Hepatocyte (in vitro differentiated cells): ENCODE measurements around the gene ANKRD55.

Experiments
- EZH2 ChIP-seq: fragments of 200-600 bp; sonication (generic); IDR thresholded peaks from 2 replicates; pipeline ENCODE4 v1.6.1; 2016; ENCODE audit warnings: antibody characterized with exemption, mild to moderate bottlenecking, borderline replicate concordance
- EZH2phosphoT487 ChIP-seq: fragments of 200-600 bp; sonication (generic); IDR thresholded peaks from one replicate; pipeline ENCODE4 v1.6.1; 2018; ENCODE audit warnings: antibody characterized with exemption, mild to moderate bottlenecking, low read depth, moderate library complexity; ENCODE audit not compliant: unreplicated experiment, severe bottlenecking
- TF ChIP-seq, protein P1 (sequence below): fragments of 200-600 bp; sonication (generic); IDR thresholded peaks from 2 replicates; pipeline ENCODE4 v1.5.1; 2016; ENCODE audit warnings: antibody characterized with exemption, mild to moderate bottlenecking; ENCODE audit not compliant: poor library complexity

DNA sequence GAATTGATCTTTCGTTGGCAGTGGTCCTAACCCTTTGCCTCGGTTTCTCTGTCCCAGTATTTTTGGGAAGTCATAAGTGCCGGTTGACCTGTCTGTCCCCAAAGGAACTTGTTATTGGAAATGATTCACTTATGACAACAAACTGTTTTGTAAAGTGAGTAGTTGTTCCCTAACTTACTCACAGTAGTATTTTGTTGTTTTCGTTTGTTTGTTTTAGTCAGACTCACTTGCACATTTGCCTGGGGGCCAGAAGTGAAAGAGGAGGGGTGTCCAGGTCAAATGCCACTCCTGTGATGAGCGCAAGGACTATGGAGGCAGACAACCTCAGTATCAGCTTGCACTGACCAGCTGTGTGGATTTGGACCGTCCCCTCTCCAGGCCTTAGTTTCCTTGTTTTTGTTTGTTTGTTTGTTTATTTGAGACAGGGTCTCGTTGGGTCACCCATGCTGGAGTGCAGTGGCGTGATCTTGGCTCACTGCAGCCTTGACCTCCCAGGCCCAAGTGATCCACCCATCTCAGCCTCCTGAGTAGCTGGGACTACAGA, 47.3 kb downstream of the ANKRD55 start:
- TF ChIP-seq EZH2 (no peak), EZH2phosphoT487 (no peak)
- TF ChIP-seq, protein P1, sequence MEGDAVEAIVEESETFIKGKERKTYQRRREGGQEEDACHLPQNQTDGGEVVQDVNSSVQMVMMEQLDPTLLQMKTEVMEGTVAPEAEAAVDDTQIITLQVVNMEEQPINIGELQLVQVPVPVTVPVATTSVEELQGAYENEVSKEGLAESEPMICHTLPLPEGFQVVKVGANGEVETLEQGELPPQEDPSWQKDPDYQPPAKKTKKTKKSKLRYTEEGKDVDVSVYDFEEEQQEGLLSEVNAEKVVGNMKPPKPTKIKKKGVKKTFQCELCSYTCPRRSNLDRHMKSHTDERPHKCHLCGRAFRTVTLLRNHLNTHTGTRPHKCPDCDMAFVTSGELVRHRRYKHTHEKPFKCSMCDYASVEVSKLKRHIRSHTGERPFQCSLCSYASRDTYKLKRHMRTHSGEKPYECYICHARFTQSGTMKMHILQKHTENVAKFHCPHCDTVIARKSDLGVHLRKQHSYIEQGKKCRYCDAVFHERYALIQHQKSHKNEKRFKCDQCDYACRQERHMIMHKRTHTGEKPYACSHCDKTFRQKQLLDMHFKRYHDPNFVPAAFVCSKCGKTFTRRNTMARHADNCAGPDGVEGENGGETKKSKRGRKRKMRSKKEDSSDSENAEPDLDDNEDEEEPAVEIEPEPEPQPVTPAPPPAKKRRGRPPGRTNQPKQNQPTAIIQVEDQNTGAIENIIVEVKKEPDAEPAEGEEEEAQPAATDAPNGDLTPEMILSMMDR: no peak
